Endometrium (tissue), 2 donors: ENCODE data around the gene MOV10L1.

ENCODE experiments used
- FAIRE-seq: peaks from 2 replicates; lab custom pipeline; 2012; peaks lifted over from hg19 to GRCh38; lab: Jason Lieb, UNC
- donor health status: control.
- donor health status: control.

The MOV10L1 gene

DNA sequence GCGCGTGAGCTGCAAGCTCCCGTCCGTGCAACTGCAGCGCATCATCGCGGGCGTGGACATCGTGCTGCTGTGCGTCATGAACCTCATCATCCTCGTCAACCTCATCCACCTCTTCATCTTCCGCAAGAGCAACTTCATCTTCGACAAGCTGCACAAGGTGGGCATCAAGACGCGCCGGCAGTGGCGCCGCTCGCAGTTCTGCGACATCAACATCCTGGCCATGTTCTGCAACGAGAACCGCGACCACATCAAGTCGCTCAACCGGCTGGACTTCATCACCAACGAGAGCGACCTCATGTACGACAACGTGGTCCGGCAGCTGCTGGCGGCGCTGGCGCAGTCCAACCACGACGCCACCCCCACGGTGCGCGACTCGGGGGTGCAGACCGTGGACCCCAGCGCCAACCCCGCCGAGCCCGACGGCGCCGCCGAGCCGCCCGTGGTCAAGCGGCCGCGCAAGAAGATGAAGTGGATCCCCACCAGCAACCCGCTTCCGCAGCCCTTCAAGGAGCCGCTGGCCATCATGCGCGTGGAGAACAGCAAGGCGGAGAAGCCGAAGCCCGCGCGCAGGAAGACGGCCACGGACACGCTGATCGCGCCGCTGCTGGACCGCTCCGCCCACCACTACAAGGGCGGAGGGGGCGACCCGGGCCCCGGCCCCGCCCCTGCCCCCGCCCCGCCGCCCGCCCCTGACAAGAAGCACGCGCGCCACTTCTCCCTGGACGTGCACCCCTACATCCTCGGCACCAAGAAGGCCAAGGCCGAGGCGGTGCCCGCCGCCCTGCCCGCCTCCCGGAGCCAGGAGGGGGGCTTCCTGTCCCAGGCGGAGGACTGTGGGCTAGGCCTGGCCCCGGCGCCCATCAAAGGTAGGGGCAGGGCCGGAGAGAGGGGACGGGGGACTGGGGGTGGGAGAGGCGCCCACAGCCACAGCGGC is 88.0 kb downstream of the MOV10L1 start:
- no peak for FAIRE-seq

DNA sequence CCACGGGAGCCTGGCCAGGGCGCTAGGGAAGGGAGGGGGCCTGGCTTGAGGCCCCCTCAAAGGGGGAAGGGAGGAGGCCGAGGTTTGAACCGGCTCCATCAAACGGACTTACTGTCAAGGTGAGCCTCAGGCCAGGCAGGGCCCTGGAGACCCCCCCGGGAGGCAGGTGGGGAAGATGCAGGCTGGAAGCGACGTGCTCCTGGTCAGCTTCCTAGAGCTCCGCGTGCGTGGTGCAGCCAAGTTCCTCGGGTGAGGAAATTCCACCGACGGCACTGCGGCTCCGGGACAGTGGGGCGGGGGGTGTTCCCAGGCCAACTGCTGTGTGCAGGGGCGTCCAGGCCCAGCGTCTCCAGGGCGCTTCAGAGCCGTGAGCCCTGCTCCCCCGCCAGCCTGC is 88.7 kb downstream of the MOV10L1 start:
- no peak for FAIRE-seq

GRCh38 chr22:50178871-50179869 is 89.4 kb downstream of the MOV10L1 start:
- FAIRE-seq = no peak

- no peak for FAIRE-seq
These were observed 90.3 kb downstream of the MOV10L1 start for GRCh38 chr22:50179937-50180726.

GRCh38 chr22:50180727-50181521 is 91.1 kb downstream of the MOV10L1 start:
- FAIRE-seq = no peak

- FAIRE-seq = no peak
These were observed 92.6 kb downstream of the MOV10L1 start for GRCh38 chr22:50182176-50183081.

GRCh38 chr22:50183141-50183971 is 93.5 kb downstream of the MOV10L1 start:
- no peak for FAIRE-seq

GRCh38 chr22:50184004-50184901 is 94.4 kb downstream of the MOV10L1 start:
- FAIRE-seq = no peak

GRCh38 chr22:50184902-50185374 is 95.1 kb downstream of the MOV10L1 start:
- FAIRE-seq = no peak

DNA sequence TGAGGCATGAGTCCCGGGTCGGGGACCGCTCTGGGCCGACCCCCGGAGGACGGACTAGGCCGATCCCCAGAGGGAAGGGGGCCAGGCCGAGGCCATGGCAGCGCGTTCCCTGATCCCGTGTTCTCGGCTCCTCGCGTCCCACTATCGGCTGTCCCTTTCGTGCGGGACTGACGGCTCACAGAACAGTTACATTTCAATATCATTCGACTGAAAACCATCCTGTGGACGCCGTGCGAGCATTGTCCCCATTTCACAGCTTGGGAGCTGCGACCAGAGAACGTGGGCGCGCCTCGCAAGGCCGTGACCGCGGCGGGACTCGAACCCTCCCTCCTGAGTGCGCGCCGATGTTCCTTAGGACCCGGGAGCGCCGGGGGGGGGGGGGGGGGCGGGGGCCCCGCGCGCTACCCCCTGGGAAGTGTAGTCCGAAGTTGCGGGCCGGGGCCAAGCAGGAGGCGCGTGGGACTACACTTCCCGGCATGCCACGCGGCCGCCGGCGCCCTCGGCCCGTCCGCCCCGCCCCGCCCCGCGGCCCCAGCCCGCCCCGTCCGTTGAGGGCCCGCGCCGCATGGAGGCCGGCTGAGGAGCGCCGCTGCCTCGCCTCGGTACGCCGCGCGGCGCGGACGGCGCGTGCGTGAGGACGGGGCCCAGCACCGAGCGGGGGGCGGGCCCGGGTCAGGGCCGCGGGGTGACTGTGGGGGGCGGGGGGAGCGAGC is 95.7 kb downstream of the MOV10L1 start, which contains the start of gene TRABD:
TRABD (plus strand) TSS at position 539 of the 713 bp plus-strand sequence. CDS start 7,148 bp downstream, outside the sequence.
- FAIRE-seq = no peak

GRCh38 chr22:50186181-50186714 is 96.4 kb downstream of the MOV10L1 start:
- no peak for FAIRE-seq

DNA sequence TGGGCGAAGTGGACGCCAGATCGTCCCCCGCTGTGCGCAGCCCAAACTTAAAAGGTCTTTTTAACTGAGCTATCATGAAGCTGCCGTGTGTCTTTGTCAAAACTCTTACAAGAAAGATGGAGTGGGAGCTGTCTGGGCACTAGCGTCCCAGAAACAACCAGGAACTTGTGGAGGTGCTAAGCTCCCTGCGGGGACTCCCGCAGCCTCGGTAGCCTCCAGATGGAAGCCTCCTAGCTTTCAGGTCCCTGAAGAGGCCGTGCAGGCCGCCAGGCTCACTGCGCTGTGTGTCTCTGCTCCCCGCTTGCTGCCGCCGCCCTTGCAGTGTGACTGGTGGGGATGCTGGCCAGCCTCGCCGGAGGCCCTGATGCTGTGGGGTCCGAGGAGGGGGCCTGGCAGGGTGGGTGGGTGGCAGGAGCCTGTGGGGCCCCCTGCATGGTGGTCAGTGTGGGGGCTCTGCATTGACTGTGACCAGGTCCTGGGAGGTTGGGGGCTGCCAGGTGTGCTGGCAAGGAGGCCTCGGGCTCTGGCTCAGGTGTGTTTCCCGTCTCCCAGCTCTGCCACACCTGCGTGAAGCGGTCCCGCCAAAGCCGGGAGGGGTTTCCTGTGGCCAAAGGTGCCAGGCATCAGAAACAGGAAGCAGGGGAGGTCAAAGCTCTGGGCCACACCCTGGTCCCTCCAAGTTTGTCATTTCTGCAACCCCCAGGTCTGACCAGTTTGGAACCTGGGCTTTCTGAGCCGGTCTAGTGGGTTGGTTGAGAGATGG is 97.1 kb downstream of the MOV10L1 start:
- no peak for FAIRE-seq

DNA sequence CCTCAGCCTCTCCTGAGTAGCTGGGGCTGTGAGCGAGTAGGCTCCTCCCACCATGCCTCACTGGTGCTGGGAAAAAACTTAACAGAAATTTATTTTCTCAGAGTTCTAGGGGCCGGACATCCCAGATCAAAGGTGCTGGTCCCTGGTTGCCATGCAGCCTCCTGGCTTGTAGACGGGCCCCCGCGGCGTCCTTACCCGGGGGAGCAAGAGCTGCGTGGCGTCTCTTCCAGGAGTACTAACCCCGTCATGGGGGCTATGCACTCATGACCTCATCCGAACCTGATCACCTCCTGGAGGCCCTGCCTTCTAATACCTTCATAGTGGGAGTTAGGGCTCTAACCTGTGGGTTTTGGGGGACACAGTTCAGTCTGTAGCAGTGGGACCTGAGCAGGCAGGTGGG is 98.5 kb downstream of the MOV10L1 start:
- FAIRE-seq = no peak

DNA sequence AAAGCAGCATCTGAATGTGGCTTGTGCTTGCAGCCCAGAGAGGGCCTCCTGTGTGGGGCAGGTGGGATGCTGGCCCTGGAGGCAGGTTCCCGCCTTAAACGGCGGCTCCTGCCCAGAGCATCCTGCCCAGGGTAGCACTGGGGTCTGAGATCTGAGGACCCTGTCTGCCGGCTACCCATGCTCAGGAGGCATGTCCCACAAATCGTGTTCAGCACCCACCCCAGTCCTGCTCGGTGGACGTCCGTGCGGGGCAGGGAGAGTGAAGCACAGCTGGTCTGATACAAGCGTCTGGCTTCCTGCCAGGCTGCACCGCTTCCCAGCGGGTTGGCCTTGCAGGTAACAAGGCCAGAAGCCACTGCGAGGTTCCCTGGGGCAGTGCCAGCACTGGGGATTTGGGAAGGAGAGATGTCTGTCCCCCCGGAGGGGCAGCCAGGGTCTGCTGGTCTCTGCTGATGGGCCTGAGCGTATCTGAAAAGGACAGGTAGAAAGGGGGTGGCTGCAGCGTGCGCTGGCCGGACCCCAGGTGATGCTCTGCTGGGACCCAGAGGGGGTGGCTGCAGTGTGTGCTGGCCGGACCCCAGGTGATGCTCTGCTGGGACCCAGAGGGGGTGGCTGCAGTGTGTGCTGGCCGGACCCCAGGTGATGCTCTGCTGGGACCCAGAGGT is 99.5 kb downstream of the MOV10L1 start:
- FAIRE-seq = no peak

DNA sequence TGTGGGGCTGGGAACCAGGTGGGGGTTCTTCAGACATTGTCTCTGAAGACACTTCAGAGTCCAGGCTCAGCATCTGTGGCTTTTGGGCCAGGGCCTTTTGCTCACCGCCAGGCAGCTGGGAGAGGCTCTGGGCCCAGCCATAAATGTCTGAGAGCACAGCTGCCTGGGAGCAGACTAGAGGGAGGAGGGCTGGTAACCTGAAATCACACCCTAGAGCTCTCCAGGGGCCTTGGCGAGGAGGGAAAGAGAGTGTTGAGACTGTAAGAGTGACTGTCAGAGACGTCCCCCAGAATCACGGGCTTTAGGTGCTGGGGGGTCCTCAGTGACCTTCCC is 100.0 kb downstream of the MOV10L1 start:
- FAIRE-seq = no peak
